PC-9 (cell line): ENCODE data around the gene LCE3B. TPM values are rescaled to one million over a fixed set of nuclear protein-coding genes. Genes with fewer than 3 reads are reported as not detected.

Experiments used
- BruUV-seq: library from RNA; stranded (reverse); fragments of 400-500 nt; replicated peaks from 2 replicates; lab custom pipeline; 2021; lab: Mats Ljungman, UMichigan
- CTCF ChIA-PET: fragments of 300-600 bp; sonication (Branson Sonifier 250); formaldehyde crosslinking; loops from one replicate; lab custom pipeline; 2022; ENCODE audit warnings: antibody characterized with exemption; lab: Charles Lee
- POLR2A ChIA-PET: fragments of 300-600 bp; sonication (Branson Sonifier 250); formaldehyde crosslinking; loops from one replicate; lab custom pipeline; 2022; ENCODE audit warnings: antibody characterized with exemption; ENCODE audit not compliant: unreplicated experiment; lab: Charles Lee
- DNase-seq, 2 experiments: peaks; one replicate each; pipeline versions ENCODE4 v3.0.0 to v3.0.0-alpha.2; 2015 to 2022; ENCODE audit warnings: mixed read lengths in 1 of 2
- H2AFZ ChIP-seq: fragments of 200-600 bp; sonication (generic); 2 replicates; pipeline ENCODE4 v1.8.1; 2017; ENCODE audit warnings: antibody characterized with exemption
- H3F3A ChIP-seq: fragments of 200-600 bp; sonication (generic); 2 replicates; pipeline ENCODE4 v1.8.1; 2017; ENCODE audit warnings: antibody characterized with exemption, mild to moderate bottlenecking, low read depth; ENCODE audit not compliant: insufficient read depth
- H3K27ac ChIP-seq: fragments of 200-600 bp; sonication (generic); 2 replicates; pipeline ENCODE4 v1.6.1; 2016; ENCODE audit warnings: mixed run types
- H3K27me3 ChIP-seq: fragments of 200-600 bp; sonication (generic); 2 replicates; pipeline ENCODE4 v1.6.1; 2016; ENCODE audit warnings: low read depth, mixed run types; ENCODE audit not compliant: insufficient read depth
- H3K36me3 ChIP-seq: fragments of 200-600 bp; sonication (generic); 2 replicates; pipeline ENCODE4 v1.6.1; 2016; ENCODE audit warnings: low read depth, mixed run types
- H3K4me1 ChIP-seq: fragments of 200-600 bp; sonication (generic); replicated peaks from 2 replicates; pipeline ENCODE4 v1.6.1; 2016; ENCODE audit warnings: mixed run types; ENCODE audit not compliant: insufficient read depth
- H3K4me2 ChIP-seq: fragments of 200-600 bp; sonication (generic); 2 replicates; pipeline ENCODE4 v1.6.1; 2017; ENCODE audit warnings: mixed run types
- H3K4me3 ChIP-seq: fragments of 200-600 bp; sonication (generic); 2 replicates; pipeline ENCODE4 v1.6.1; 2016; ENCODE audit warnings: mixed run types
- H3K79me2 ChIP-seq: fragments of 200-600 bp; sonication (generic); 2 replicates; pipeline ENCODE4 v1.6.1; 2017; ENCODE audit warnings: low read depth, mixed run types
- H3K9me2 ChIP-seq: fragments of 200-600 bp; sonication (generic); 2 replicates; pipeline ENCODE4 v1.8.1; 2017; ENCODE audit warnings: mild to moderate bottlenecking; ENCODE audit not compliant: insufficient read depth
- H3K9me3 ChIP-seq: fragments of 200-600 bp; sonication (generic); 2 replicates; pipeline ENCODE4 v1.8.1; 2016; ENCODE audit warnings: low read depth; ENCODE audit not compliant: insufficient read depth
- H4K20me1 ChIP-seq: fragments of 200-600 bp; sonication (generic); 2 replicates; pipeline ENCODE4 v1.8.1; 2017; ENCODE audit not compliant: insufficient read depth
- EZH2 ChIP-seq: fragments of 200-600 bp; sonication (generic); IDR thresholded peaks from 2 replicates; pipeline ENCODE4 v1.8.0; 2017; ENCODE audit warnings: antibody characterized with exemption, low read depth
- intact Hi-C: fragments of 100-400 bp; cut with micrococcal nuclease; formaldehyde crosslinking; loops from one replicate; pipeline ENCODE4 v1.10.0; 2022; ENCODE audit not compliant: unreplicated experiment
- total RNA-seq: library from RNA; stranded (reverse); gene quantifications from 2 replicates; pipeline ENCODE4 v1.2.3, GENCODE V29; 2021
- TF ChIP-seq, protein P1 (sequence below): fragments of 200-600 bp; sonication (generic); conservative IDR thresholded peaks from 2 replicates; pipeline ENCODE4 v1.6.1; 2017; ENCODE audit warnings: mixed run types, antibody characterized with exemption, mild to moderate bottlenecking, moderate library complexity

Gene LCE3B
- total RNA-seq, 1 experiment from 2014 or later: not detected

DNA sequence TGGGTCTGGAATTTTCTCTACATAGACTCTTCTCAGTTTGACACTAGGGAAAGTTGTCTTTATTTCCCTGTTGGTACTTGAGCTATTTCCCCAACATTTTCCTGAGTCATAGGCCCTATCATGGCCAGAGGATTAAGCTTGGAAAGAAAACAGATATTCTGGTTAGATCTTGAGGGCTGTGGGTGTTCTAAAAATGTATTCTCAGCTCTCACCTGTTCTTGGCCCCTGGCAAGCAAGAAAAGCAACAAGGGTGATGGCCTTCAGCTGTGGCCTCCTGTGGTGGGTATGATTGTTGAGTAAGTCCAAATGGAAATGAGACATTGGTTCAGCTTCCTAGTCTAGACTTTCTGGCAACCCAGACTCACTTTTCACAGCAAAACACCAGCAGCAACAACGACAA is 26.7 kb downstream of the LCE3B start:
- ChIA-PET POLR2A (no interaction called here), CTCF (no interaction called here)
- intact Hi-C loops: no loop called here
- Histone ChIP-seq H3K9me3 (no peaks in the 10 kb centered on the region), H3K79me2 (no peaks in the 10 kb centered on the region), H3K9me2 (no peaks in the 10 kb centered on the region), H3K27me3 (peaks cover 21% of the 10 kb centered on the region), H3K27ac (no peak overlapping the region), H2AFZ (no peak overlapping the region), H3K4me2 (no peak overlapping the region), H3K36me3 (no peaks in the 10 kb centered on the region), H3K4me3 (no peak overlapping the region), H3K4me1 (no peaks in the 10 kb centered on the region), H4K20me1 (no peaks in the 10 kb centered on the region), H3F3A (no peaks in the 10 kb centered on the region)
- TF ChIP-seq, protein P1, sequence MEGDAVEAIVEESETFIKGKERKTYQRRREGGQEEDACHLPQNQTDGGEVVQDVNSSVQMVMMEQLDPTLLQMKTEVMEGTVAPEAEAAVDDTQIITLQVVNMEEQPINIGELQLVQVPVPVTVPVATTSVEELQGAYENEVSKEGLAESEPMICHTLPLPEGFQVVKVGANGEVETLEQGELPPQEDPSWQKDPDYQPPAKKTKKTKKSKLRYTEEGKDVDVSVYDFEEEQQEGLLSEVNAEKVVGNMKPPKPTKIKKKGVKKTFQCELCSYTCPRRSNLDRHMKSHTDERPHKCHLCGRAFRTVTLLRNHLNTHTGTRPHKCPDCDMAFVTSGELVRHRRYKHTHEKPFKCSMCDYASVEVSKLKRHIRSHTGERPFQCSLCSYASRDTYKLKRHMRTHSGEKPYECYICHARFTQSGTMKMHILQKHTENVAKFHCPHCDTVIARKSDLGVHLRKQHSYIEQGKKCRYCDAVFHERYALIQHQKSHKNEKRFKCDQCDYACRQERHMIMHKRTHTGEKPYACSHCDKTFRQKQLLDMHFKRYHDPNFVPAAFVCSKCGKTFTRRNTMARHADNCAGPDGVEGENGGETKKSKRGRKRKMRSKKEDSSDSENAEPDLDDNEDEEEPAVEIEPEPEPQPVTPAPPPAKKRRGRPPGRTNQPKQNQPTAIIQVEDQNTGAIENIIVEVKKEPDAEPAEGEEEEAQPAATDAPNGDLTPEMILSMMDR: no peak
- no peak for TF ChIP-seq EZH2
- DNase-seq: no peak
- no TSS peak for BruUV-seq

DNA sequence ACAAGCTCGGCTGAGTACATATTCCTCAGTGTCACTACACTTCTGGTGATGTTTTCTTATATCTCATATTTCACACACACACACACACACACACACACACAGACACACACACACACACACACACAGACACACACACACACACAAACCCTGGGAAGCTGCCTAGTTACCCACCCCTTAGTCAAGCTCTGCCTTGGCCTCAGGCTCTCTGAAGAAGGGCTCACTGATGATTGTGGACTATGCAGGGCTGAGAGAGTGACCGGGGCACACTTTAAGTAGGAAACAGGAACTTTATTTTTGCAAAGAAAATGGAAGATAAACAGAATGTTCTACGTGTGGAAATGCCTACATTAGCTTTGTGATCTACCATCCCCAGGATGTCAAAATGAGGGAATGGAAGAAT is 30.3 kb downstream of the LCE3B start:
- Histone ChIP-seq H3K4me3 (no peak overlapping the region), H3F3A (no peaks in the 10 kb centered on the region), H3K79me2 (no peaks in the 10 kb centered on the region), H3K9me2 (no peaks in the 10 kb centered on the region), H4K20me1 (no peaks in the 10 kb centered on the region), H2AFZ (no peak overlapping the region), H3K27ac (no peak overlapping the region), H3K4me2 (no peak overlapping the region), H3K4me1 (no peaks in the 10 kb centered on the region), H3K9me3 (no peaks in the 10 kb centered on the region), H3K36me3 (no peaks in the 10 kb centered on the region), H3K27me3 (peaks cover 22% of the 10 kb centered on the region)
- no peak for TF ChIP-seq EZH2
- TF ChIP-seq, protein P1: no peak
- BruUV-seq: no TSS peak
- intact Hi-C loops: no loop called here
- ChIA-PET CTCF (interaction anchor here (0.7 kb wide), 1 partner anchor 1269 kb away, joined by 17 read pairs; no protein-coding TSS in a partner anchor), POLR2A (no interaction called here)
- DNase-seq: no peak

DNA sequence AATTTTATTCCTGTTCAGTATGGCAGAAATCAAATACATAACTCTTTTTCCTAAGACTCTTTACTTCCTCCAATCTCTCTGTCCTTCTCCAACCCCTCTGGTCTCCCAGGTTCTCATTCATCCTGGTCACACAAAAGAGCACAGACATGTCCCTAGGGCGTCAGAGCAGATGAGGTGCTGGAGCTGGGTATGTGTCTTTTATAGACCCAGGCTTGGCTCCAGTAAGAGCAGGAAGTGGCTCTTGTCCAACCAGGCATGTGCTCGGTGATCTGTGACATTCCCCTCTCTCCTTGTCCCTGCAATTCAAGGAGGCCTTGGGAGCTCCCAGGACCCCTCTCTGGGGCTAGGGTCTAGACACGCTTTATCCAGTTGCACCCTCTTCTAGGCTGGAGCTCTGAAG is 31.5 kb downstream of the LCE3B start:
- no peak for DNase-seq

More for the DNA sequence above, 31.5 kb downstream of the LCE3B start:
- no TSS peak for BruUV-seq
- H3K79me2 ChIP-seq: no peaks in the 10 kb centered on the region
- no peaks in the 10 kb centered on the region for H3F3A ChIP-seq
- no peak overlapping the region for H3K4me3 ChIP-seq
- POLR2A ChIA-PET: no interaction called here
- TF ChIP-seq, protein P1: no peak
- TF ChIP-seq EZH2: no peak
- no peaks in the 10 kb centered on the region for H3K9me3 ChIP-seq
- H3K4me2 ChIP-seq: no peak overlapping the region
- no peaks in the 10 kb centered on the region for H4K20me1 ChIP-seq
- H3K36me3 ChIP-seq: no peaks in the 10 kb centered on the region
- no peak overlapping the region for H2AFZ ChIP-seq
- no peaks in the 10 kb centered on the region for H3K4me1 ChIP-seq
- no peak overlapping the region for H3K27ac ChIP-seq
- H3K27me3 ChIP-seq: peaks cover 22% of the 10 kb centered on the region
- H3K9me2 ChIP-seq: no peaks in the 10 kb centered on the region
- intact Hi-C loops: no loop called here
- CTCF ChIA-PET: no interaction called here
